ENCODE measurements around the gene RING1. TPM values are rescaled to one million over a fixed set of nuclear protein-coding genes. Genes with fewer than 3 reads are reported as not detected.

Gene RING1
- total and polyA plus RNA-seq, 3 donors from 2014 or later = 36.2 to 60.2 (median 38.0) TPM

GRCh38 chr6:33165581-33166258 is 42.6 kb upstream of the RING1 start:
- WGBS, 2 donors = 90 to 91% methylated on average over 17 of the region's 17 CpGs
- Histone ChIP-seq H3K36me3 (ENCODE audit: low read depth, missing control alignments) (no peaks in the 10 kb centered on the region), H3K9me3 (no peaks in the 10 kb centered on the region), H3K4me3 (no peak overlapping the region), H3K4me1 (peaks cover 6% of the 10 kb centered on the region), H3K27ac (no peak overlapping the region), H3K27me3 (no peaks in the 10 kb centered on the region)
- intact Hi-C loops (cut with DNase I; ENCODE audit: low total_unique reads) = no loop called here
- TF ChIP-seq CTCF (IDR thresholded peaks at IDR 0.05) (no peak), POLR2A (IDR thresholded peaks at IDR 0.05) (no peak)
- DNase-seq = no peak

DNA sequence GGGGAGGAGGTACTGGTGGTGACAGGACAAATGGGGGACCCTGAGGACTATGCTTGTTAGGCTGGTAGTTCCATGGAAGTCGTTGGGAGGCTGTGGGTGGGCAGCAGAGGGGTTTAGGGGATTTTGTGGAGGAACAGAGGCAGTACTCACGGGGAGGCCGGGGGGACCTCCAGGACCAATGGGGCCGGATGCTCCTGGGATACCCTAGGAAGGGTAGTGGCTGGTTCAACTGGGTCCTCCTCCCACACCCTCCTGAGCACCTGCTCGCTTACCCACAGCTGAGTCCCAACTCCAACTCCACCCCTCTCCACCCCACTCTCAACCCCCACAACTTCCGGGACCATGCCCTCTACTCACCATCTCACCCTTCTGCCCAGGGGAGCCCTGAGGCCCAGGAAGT is 41.9 kb upstream of the RING1 start:
- H3K27me3 ChIP-seq = no peaks in the 10 kb centered on the region
- WGBS, 2 donors = 78 to 90% methylated on average over 6 of the region's 6 CpGs
- no peak for DNase-seq
- H3K4me1 ChIP-seq = no peaks in the 10 kb centered on the region
- no peaks in the 10 kb centered on the region for H3K9me3 ChIP-seq
- no peak for TF ChIP-seq POLR2A (IDR thresholded peaks at IDR 0.05)
- no peak for TF ChIP-seq CTCF (IDR thresholded peaks at IDR 0.05)
- H3K36me3 ChIP-seq (ENCODE audit: low read depth, missing control alignments) = no peaks in the 10 kb centered on the region
- H3K4me3 ChIP-seq = no peak overlapping the region
- intact Hi-C loops (cut with DNase I; ENCODE audit: low total_unique reads) = no loop called here
- H3K27ac ChIP-seq = no peak overlapping the region

- Histone ChIP-seq H3K27me3 (no peaks in the 10 kb centered on the region), H3K9me3 (no peaks in the 10 kb centered on the region), H3K4me3 (no peak overlapping the region), H3K36me3 (ENCODE audit: low read depth, missing control alignments) (no peaks in the 10 kb centered on the region), H3K4me1 (no peaks in the 10 kb centered on the region), H3K27ac (no peak overlapping the region)
- 91 to 95% methylated on average over 7 of the region's 7 CpGs for WGBS, 2 donors
- intact Hi-C loops (cut with DNase I; ENCODE audit: low total_unique reads) = no loop called here
- TF ChIP-seq CTCF (IDR thresholded peaks at IDR 0.05) (no peak), POLR2A (IDR thresholded peaks at IDR 0.05) (no peak)
- no peak for DNase-seq
These were observed 41.5 kb upstream of the RING1 start for GRCh38 chr6:33166811-33167210.

DNA sequence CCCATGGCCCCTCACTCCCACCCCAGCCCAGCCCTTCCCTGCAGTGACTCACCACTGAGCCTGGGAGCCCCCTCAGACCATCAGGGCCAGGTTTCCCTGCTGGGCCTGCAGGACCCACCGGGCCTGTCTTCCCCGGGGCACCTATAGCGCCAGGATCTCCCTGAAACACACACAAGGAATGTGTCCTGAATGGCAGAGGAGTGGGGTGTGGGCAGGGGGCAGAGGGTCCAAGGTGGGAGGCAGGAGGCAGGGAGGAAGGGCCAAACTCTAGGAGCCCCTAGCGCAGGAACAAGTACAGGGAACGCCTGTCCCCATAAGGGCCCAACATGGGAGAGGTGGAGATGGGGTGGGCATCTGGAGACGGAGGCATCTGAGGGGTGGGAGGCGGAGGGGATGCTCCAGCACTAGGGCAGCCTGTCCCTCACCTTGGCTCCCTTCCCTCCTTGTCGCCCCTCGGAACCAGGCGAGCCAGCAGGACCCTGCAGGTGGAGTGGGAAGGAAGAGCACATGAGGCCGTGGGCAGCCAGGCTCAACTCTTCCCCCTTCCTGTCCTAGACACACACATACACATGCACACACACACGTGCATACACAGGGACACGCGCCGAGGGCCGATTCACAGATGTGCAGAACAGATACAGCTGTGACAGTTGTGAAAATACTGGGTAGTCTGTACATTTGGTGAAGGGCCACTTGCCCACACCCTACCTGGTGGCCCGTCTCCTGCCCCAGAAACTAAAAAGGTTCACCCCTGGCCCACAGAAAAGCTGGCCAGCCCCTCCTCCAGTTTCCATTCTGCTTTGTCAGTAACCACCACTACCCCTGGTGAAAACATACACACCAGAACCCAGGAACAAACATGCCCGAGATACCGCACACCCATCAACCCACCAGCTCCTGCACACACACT is 40.7 kb upstream of the RING1 start:
- intact Hi-C loops (cut with DNase I; ENCODE audit: low total_unique reads) = no loop called here
- Histone ChIP-seq H3K4me1 (no peaks in the 10 kb centered on the region), H3K9me3 (no peaks in the 10 kb centered on the region), H3K4me3 (no peak overlapping the region), H3K27ac (no peak overlapping the region), H3K36me3 (ENCODE audit: low read depth, missing control alignments) (no peaks in the 10 kb centered on the region), H3K27me3 (no peaks in the 10 kb centered on the region)
- no peak for TF ChIP-seq CTCF (IDR thresholded peaks at IDR 0.05)
- TF ChIP-seq POLR2A (IDR thresholded peaks at IDR 0.05) = no peak
- DNase-seq = no peak
- WGBS, 2 donors = 87 to 93% methylated on average over 17 to 19 of the region's 19 CpGs

Measured in testis (tissue), 3 donors.